ENCODE data around the gene STUB1. TPM values are rescaled to one million over a fixed set of nuclear protein-coding genes. Genes with fewer than 3 reads are reported as not detected.

Gene STUB1
- total RNA-seq, 4 donors from 2014 or later: 107 to 244 (median 140) TPM

- no peak for TF ChIP-seq CTCF (IDR thresholded peaks at IDR 0.05; ENCODE audit: low read depth)
Measured at GRCh38 chr16:708019-708418, 27.8 kb downstream of the STUB1 start.

GRCh38 chr16:708959-709358 lies 28.7 kb downstream of the STUB1 start:
- TF ChIP-seq CTCF (IDR thresholded peaks at IDR 0.05; ENCODE audit: low read depth): no peak

- no peak for TF ChIP-seq CTCF (IDR thresholded peaks at IDR 0.05; ENCODE audit: low read depth)
Measured at GRCh38 chr16:709566-710499, 29.6 kb downstream of the STUB1 start.

- TF ChIP-seq CTCF (IDR thresholded peaks at IDR 0.05; ENCODE audit: low read depth): no peak
Measured at GRCh38 chr16:710500-711075, 30.4 kb downstream of the STUB1 start.

- TF ChIP-seq CTCF (IDR thresholded peaks at IDR 0.05; ENCODE audit: low read depth): no peak
Measured at GRCh38 chr16:711084-711483, 30.9 kb downstream of the STUB1 start.

- TF ChIP-seq CTCF (IDR thresholded peaks at IDR 0.05; ENCODE audit: low read depth): no peak
Measured at GRCh38 chr16:711548-712320, 31.5 kb downstream of the STUB1 start.

GRCh38 chr16:714079-714478 lies 33.9 kb downstream of the STUB1 start:
- no peak for TF ChIP-seq CTCF (IDR thresholded peaks at IDR 0.05; ENCODE audit: low read depth)

All from subcutaneous adipose tissue (tissue), 4 donors.